Spleen (tissue), 7 donors: Measurements from ENCODE around the gene MTFMT.

Experiments used
- CTCF ChIP-seq, 11 experiments: fragments of 200-600 bp in 7 of 11; fragments of 450-650 bp in 4 of 11; sonication (generic) in 4 of 11; IDR thresholded peaks in 8 of 11; conservative IDR thresholded peaks in 3 of 11; 1 replicate in 7 of 11; 2 replicates in 4 of 11; pipeline versions ENCODE4 v1.4.0 to v1.8.0; 2016 to 2021; ENCODE audit warnings: antibody characterized with exemption in 11 of 11, inconsistent platforms in 4 of 11, mild to moderate bottlenecking in 1 of 11
- POLR2A ChIP-seq, 3 donors: fragments of 450-650 bp; IDR thresholded peaks; one replicate each; pipeline ENCODE4 v1.5.1; 2017; ENCODE audit warnings: antibody characterized with exemption in 3 of 3, mild to moderate bottlenecking in 1 of 3
- POLR2AphosphoS5 ChIP-seq, 3 donors: sonication (generic); formaldehyde crosslinking; IDR thresholded peaks; one replicate each; pipeline ENCODE4 v1.5.1; 2017; ENCODE audit warnings: antibody characterized with exemption in 3 of 3
- donor health status: DM: no; HTN: no; CAD: no; lungs with moderate emphysema.
- donor health status: DM: no; HTN: no; CAD: no.
- donor health status: DM: no; HTN: no; CAD: no.

- no peak for TF ChIP-seq CTCF (IDR thresholded peaks at IDR 0.05 in 8 of 11, conservative IDR thresholded peaks at IDR 0.05 in 3 of 11)
- no peak for TF ChIP-seq POLR2A (IDR thresholded peaks at IDR 0.05)
- no peak for TF ChIP-seq POLR2AphosphoS5 (IDR thresholded peaks at IDR 0.05)
These were observed 30.6 kb upstream of the MTFMT start for GRCh38 chr15:65059931-65060596.
